H1 (cell line): ENCODE data around the gene CMKLR1. TPM values are rescaled to one million over a fixed set of nuclear protein-coding genes. Genes with fewer than 3 reads are reported as not detected.

Experiments
- CBX8 ChIP-seq: fragments of 300-800, 300-1000 bp; sonication (generic); IDR thresholded peaks from 2 replicates; pipeline ENCODE4 v1.7.1; 2016; ENCODE audit warnings: low read depth, low read length, borderline replicate concordance
- NANOG ChIP-seq: IDR thresholded peaks from 2 replicates; pipeline ENCODE4 v1.6.1; 2011; ENCODE audit warnings: low read length, low read depth, mild to moderate bottlenecking, inconsistent platforms; ENCODE audit not compliant: insufficient read depth, poor library complexity, severe bottlenecking
- RFX5 ChIP-seq: IDR thresholded peaks from 2 replicates; pipeline ENCODE4 v1.6.1; 2011; ENCODE audit warnings: low read depth, low read length, improper control_type of control experiment, borderline replicate concordance
- RXRA ChIP-seq: IDR thresholded peaks from 2 replicates; pipeline ENCODE4 v1.6.1; 2011; ENCODE audit warnings: low read depth, mild to moderate bottlenecking, low read length, moderate library complexity; ENCODE audit not compliant: insufficient read depth
- SP1 ChIP-seq: IDR thresholded peaks from 2 replicates; pipeline ENCODE4 v1.6.1; 2011; ENCODE audit warnings: low read depth, low read length
- polyA plus RNA-seq, 7 experiments: library from polyadenylated mRNA; depleted of rRNA in 3 of 7; stranded (reverse) in 5 of 7; unstranded in 2 of 7; fragments of >200 nt in 5 of 7; fragments of 200-250 nt in 2 of 7; gene quantifications; 1 replicate in 5 of 7; 2 replicates in 1 of 7; 4 replicates in 1 of 7; pipeline versions ENCODE4 v1.2.1 to v1.2.3, GENCODE V29; 2011 to 2013; ENCODE audit warnings: missing spikeins in 2 of 7, mixed read lengths in 2 of 7
- total RNA-seq: library from RNA; stranded (reverse); fragmentation: NEBNext Ultra II Directional; extraction: Animal tissue kit (Norgen Biotek cat#: 25700); gene quantifications from 2 replicates; pipeline ENCODE4 v1.2.1, GENCODE V29; 2021

The CMKLR1 gene
- total and polyA plus RNA-seq, 2 of the 8 experiments (the other 6 are each of a cell fraction or from before 2014, with no cell fraction given): 2.1 to 2.8 TPM

GRCh38 chr12:108315486-108316105, 23.5 kb downstream of the CMKLR1 start (continued):
- no peak for TF ChIP-seq RXRA
- no peak for TF ChIP-seq SP1
- no peak for TF ChIP-seq NANOG
- no peak for TF ChIP-seq RFX5
- TF ChIP-seq CBX8: no peak
